GM12878 (cell line): ENCODE results near the gene GJC3. TPM values are rescaled to one million over a fixed set of nuclear protein-coding genes. Genes with fewer than 3 reads are reported as not detected.

Experiments used
- ATAC-seq: fragments of 200-7000 bp; cut with Tn5 transposase; 3 replicates; pipeline ENCODE4 v1.9.1; 2020; ENCODE audit warnings: mild to moderate bottlenecking, moderate library complexity
- BruUV-seq: library from RNA; stranded (reverse); fragments of 400-500 nt; replicated peaks from 2 replicates; lab custom pipeline; 2021; lab: Mats Ljungman, UMichigan
- CTCF ChIA-PET: fragments of 300-600 bp; sonication (Branson Sonifier 250); formaldehyde crosslinking; extraction: SDS; loops from one replicate; lab custom pipeline; 2021; ENCODE audit warnings: inconsistent platforms; lab: Yijun Ruan, JAX
- POLR2A ChIA-PET: fragments of 350-600 bp; formaldehyde crosslinking; extraction: SDS; loops from one replicate; lab custom pipeline; 2021; ENCODE audit warnings: inconsistent platforms; lab: Charles Lee
- RAD21 ChIA-PET: fragments of 300-600 bp; sonication (Branson Sonifier 250); formaldehyde crosslinking; loops from one replicate; lab custom pipeline; 2023; ENCODE audit warnings: antibody characterized with exemption; ENCODE audit not compliant: unreplicated experiment; lab: Charles Lee
- SMC1A ChIA-PET: fragments of 300-600 bp; sonication (Branson Sonifier 250); formaldehyde crosslinking; loops from one replicate; lab custom pipeline; 2023; ENCODE audit not compliant: unreplicated experiment, uncharacterized antibody; lab: Charles Lee
- DNase-seq: peaks from one replicate; pipeline ENCODE4 v3.0.0-alpha.2; 2011; ENCODE audit warnings: low read depth, low spot score
- FAIRE-seq: peaks from 3 replicates; lab custom pipeline; 2011; peaks lifted over from hg19 to GRCh38; lab: Jason Lieb, UNC
- H2AFZ ChIP-seq: 2 replicates; pipeline ENCODE4 v1.6.0; 2011; ENCODE audit warnings: low read depth, low read length, control low read depth; ENCODE audit not compliant: control insufficient read depth
- H3K27ac ChIP-seq: 2 replicates; pipeline ENCODE4 v1.5.1; 2011; ENCODE audit warnings: control low read depth; ENCODE audit not compliant: control insufficient read depth, insufficient read depth
- H3K27me3 ChIP-seq, 2 experiments: replicated peaks in 1 of 2; 2 replicates each; pipeline versions ENCODE4 v1.6.0 to v1.6.1; 2011; ENCODE audit warnings: low read length in 1 of 2; ENCODE audit not compliant: control insufficient read depth in 2 of 2, insufficient read depth in 2 of 2
- H3K36me3 ChIP-seq, 2 experiments: 2 replicates each; pipeline ENCODE4 v1.5.1; 2011; ENCODE audit warnings: low read length in 1 of 2; ENCODE audit not compliant: control insufficient read depth in 2 of 2, insufficient read depth in 2 of 2
- H3K4me1 ChIP-seq: 2 replicates; pipeline ENCODE4 v1.6.1; 2011; ENCODE audit warnings: mild to moderate bottlenecking, low read length, moderate library complexity, mixed read lengths; ENCODE audit not compliant: control insufficient read depth, insufficient read depth
- H3K4me2 ChIP-seq: 2 replicates; pipeline ENCODE4 v1.6.0; 2011; ENCODE audit warnings: control low read depth; ENCODE audit not compliant: control insufficient read depth, insufficient read depth
- H3K4me3 ChIP-seq: fragments of 200-600 bp; sonication (generic); 2 replicates; pipeline ENCODE4 v1.5.1; 2016
- H3K79me2 ChIP-seq: 2 replicates; pipeline ENCODE4 v1.6.0; 2011; ENCODE audit warnings: low read length; ENCODE audit not compliant: control insufficient read depth, insufficient read depth
- H3K9ac ChIP-seq: 2 replicates; pipeline ENCODE4 v1.8.0; 2011; ENCODE audit warnings: low read length, control low read depth, mixed read lengths; ENCODE audit not compliant: control insufficient read depth, insufficient read depth
- H3K9me3 ChIP-seq: replicated peaks from 3 replicates; pipeline ENCODE4 v1.5.1; 2011; ENCODE audit warnings: mild to moderate bottlenecking, low read length; ENCODE audit not compliant: control insufficient read depth, insufficient read depth
- H4K20me1 ChIP-seq: 2 replicates; pipeline ENCODE4 v1.6.0; 2011; ENCODE audit not compliant: control insufficient read depth, insufficient read depth
- ASH2L ChIP-seq: fragments of 300-600, 200-600 bp; sonication (generic); IDR thresholded peaks from 2 replicates; pipeline ENCODE4 v1.6.1; 2017; ENCODE audit warnings: low read depth, mild to moderate bottlenecking, borderline replicate concordance
- ESRRA ChIP-seq: IDR thresholded peaks from 2 replicates; pipeline ENCODE4 v1.6.1; 2012; ENCODE audit warnings: mild to moderate bottlenecking, low read length, improper control_type of control experiment
- ETV6 ChIP-seq, 2 experiments: fragments of 450-650 bp in 1 of 2; IDR thresholded peaks in 1 of 2; conservative IDR thresholded peaks in 1 of 2; 2 replicates each; pipeline ENCODE4 v1.6.1; 2014; ENCODE audit warnings: antibody characterized with exemption in 1 of 2, borderline replicate concordance in 1 of 2, low read depth in 1 of 2, mild to moderate bottlenecking in 1 of 2, moderate library complexity in 1 of 2
- SIX5 ChIP-seq: IDR thresholded peaks from 2 replicates; pipeline ENCODE4 v1.6.1; 2011; ENCODE audit warnings: mild to moderate bottlenecking, low read depth, low read length, moderate library complexity; ENCODE audit not compliant: severe bottlenecking
- TARDBP ChIP-seq: IDR thresholded peaks from 2 replicates; pipeline ENCODE4 v1.6.1; 2016; ENCODE audit warnings: borderline replicate concordance
- TBL1XR1 ChIP-seq: IDR thresholded peaks from 2 replicates; pipeline ENCODE4 v1.6.1; 2012; ENCODE audit warnings: low read depth, low read length, improper control_type of control experiment
- ZNF207 ChIP-seq: fragments of 450-650 bp; IDR thresholded peaks from 2 replicates; pipeline ENCODE4 v1.6.1; 2014; ENCODE audit warnings: antibody characterized with exemption, mild to moderate bottlenecking, borderline replicate concordance
- ZNF384 ChIP-seq: IDR thresholded peaks from 2 replicates; pipeline ENCODE4 v1.6.1; 2012; ENCODE audit warnings: low read depth, mild to moderate bottlenecking, low read length, improper control_type of control experiment, borderline replicate concordance
- whole genome bisulfite sequencing: methylation state at CpG from one replicate; pipeline ENCODE4 v1.1.6; 2016; ENCODE audit warnings: low lambda C conversion rate; ENCODE audit not compliant: insufficient replicate concordance, insufficient coverage; ENCODE audit errors: missing lambda C conversion rate; 5-methylcytosine and 5-hydroxymethylcytosine counted together
- in situ Hi-C: fragments of 300-500 bp; cut with MboI; formaldehyde crosslinking; loops from 9 replicates; pipeline ENCODE4 v1.14.3; 2018; ENCODE audit warnings: mixed read lengths
- intact Hi-C: fragments of 100-400 bp; cut with micrococcal nuclease; formaldehyde crosslinking; loops from one replicate; pipeline ENCODE4 v1.14.2; 2022; ENCODE audit not compliant: unreplicated experiment
- polyA plus RNA-seq, 11 experiments: library from polyadenylated mRNA; depleted of rRNA in 4 of 11; unstranded in 6 of 11; stranded (reverse) in 5 of 11; fragments of >200 nt; fragmentation: Nextera tagmentation in 4 of 11; fragmentation: Illumina TruSeq in 1 of 11; extraction: Ambion mirVana in 4 of 11; extraction: Trizol in 1 of 11; gene quantifications; 1 replicate in 1 of 11; 2 replicates in 10 of 11; pipeline versions ENCODE4 v1.2.1 to v1.2.3, GENCODE V29; 2011 to 2016; ENCODE audit warnings: inconsistent platforms in 2 of 11, missing spikeins in 2 of 11, low read depth in 1 of 11
- total RNA-seq, 4 experiments: library from RNA; depleted of rRNA in 3 of 4; stranded (reverse); fragments of >200 nt in 3 of 4; fragmentation: Illumina TruSeq in 1 of 4; extraction: Trizol in 1 of 4; gene quantifications; 2 replicates each; pipeline versions ENCODE4 v1.2.1 to v1.2.3, GENCODE V29; 2013 to 2021
- TF ChIP-seq, protein P1 (sequence below): IDR thresholded peaks from 2 replicates; pipeline ENCODE4 v1.6.1; 2011; ENCODE audit warnings: low read depth, mild to moderate bottlenecking, low read length, moderate library complexity, borderline replicate concordance; ENCODE audit errors: extremely low read depth
- TF ChIP-seq, protein P2 (sequence below): fragments of 450-650 bp; IDR thresholded peaks from 2 replicates; pipeline ENCODE4 v1.6.1; 2017; ENCODE audit warnings: antibody characterized with exemption, mild to moderate bottlenecking, moderate library complexity
- TF ChIP-seq, protein P3 (sequence below): IDR thresholded peaks from 2 replicates; pipeline ENCODE4 v1.6.1; 2012; ENCODE audit warnings: improper control_type of control experiment, low read depth, low read length; ENCODE audit not compliant: insufficient replicate concordance
- TF ChIP-seq, protein P4 (sequence below): fragments of 450-650 bp; IDR thresholded peaks from 2 replicates; pipeline ENCODE4 v1.6.1; 2018; ENCODE audit warnings: mild to moderate bottlenecking, low read depth, moderate library complexity; ENCODE audit not compliant: partially characterized antibody

GJC3 gene
- total and polyA plus RNA-seq, 10 of the 15 experiments (the other 5 are each of a cell fraction or from before 2014, with no cell fraction given) = 0.06 to 0.18 (median 0.09) TPM; not detected in 6

DNA sequence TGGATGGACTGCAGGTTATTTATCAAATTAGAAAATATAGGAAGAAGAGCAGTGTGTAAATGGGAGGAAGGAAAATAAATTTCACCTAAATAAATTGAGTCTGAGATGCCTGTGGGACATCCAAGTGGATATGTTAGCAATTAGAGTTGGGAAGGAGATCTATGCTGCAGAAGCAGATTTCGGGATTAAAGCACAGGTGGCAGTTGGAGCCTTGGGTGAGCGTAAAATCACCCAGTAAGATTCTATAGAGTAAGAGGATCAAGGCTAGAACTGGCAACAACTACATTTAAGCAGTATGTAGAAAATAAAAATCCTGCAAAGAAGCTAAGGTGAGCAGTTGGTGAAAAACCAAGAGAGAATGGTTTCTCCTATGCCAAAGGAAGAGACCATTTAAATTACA, 18.4 kb downstream of the GJC3 start:
- POLR2A ChIA-PET = no interaction called here
- CTCF ChIA-PET = interaction anchor here (9.7 kb wide), 1 partner anchor 81 kb away, joined by 178 read pairs; no protein-coding TSS in a partner anchor
- WGBS = 97% methylated on average over 2 of the region's 2 CpGs
- no peaks in the 10 kb centered on the region for H3K27me3 ChIP-seq
- intact Hi-C loops = loop anchor here (5.0 to 10.0 kb wide), 3 partner anchors 66 to 221 kb away; partner anchors contain the start of genes AZGP1, COPS6 and ZNF3
- peaks cover 15% of the 10 kb centered on the region for H3K79me2 ChIP-seq
- no peak overlapping the region for H3K4me2 ChIP-seq
- no peaks in the 10 kb centered on the region for H3K4me1 ChIP-seq
- H3K36me3 ChIP-seq = peaks cover 4 to 10% of the 10 kb centered on the region in 2 experiments; a peak in 3 of 4 replicates
- no peak overlapping the region for H2AFZ ChIP-seq
- no peak overlapping the region for H3K4me3 ChIP-seq
- ATAC-seq (no peak), FAIRE-seq (no peak), DNase-seq (no peak)
- no TSS peak for BruUV-seq
- no peak overlapping the region for H3K9ac ChIP-seq
- SMC1A ChIA-PET = no interaction called here
- in situ Hi-C loops = no loop called here
- H4K20me1 ChIP-seq = no peaks in the 10 kb centered on the region
- no peak overlapping the region for H3K27ac ChIP-seq
- H3K9me3 ChIP-seq = no peaks in the 10 kb centered on the region
- RAD21 ChIA-PET = interaction anchor here (1.3 kb wide), 1 partner anchor 79 kb away, joined by 3 read pairs; no protein-coding TSS in a partner anchor
- TF ChIP-seq ZNF207 = no peak
- no peak for TF ChIP-seq ZNF384
- no peak for TF ChIP-seq ASH2L
- no peak for TF ChIP-seq ESRRA
- TF ChIP-seq ETV6 (conservative IDR thresholded peaks at IDR 0.05 in 1 of 2, IDR thresholded peaks at IDR 0.05 in 1 of 2; ENCODE audit: borderline replicate concordance in 1 of 2, low read depth in 1 of 2) = no peak
- TF ChIP-seq, protein P1, sequence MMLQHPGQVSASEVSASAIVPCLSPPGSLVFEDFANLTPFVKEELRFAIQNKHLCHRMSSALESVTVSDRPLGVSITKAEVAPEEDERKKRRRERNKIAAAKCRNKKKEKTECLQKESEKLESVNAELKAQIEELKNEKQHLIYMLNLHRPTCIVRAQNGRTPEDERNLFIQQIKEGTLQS = no peak
- TF ChIP-seq SIX5 = no peak
- TF ChIP-seq, protein P2, sequence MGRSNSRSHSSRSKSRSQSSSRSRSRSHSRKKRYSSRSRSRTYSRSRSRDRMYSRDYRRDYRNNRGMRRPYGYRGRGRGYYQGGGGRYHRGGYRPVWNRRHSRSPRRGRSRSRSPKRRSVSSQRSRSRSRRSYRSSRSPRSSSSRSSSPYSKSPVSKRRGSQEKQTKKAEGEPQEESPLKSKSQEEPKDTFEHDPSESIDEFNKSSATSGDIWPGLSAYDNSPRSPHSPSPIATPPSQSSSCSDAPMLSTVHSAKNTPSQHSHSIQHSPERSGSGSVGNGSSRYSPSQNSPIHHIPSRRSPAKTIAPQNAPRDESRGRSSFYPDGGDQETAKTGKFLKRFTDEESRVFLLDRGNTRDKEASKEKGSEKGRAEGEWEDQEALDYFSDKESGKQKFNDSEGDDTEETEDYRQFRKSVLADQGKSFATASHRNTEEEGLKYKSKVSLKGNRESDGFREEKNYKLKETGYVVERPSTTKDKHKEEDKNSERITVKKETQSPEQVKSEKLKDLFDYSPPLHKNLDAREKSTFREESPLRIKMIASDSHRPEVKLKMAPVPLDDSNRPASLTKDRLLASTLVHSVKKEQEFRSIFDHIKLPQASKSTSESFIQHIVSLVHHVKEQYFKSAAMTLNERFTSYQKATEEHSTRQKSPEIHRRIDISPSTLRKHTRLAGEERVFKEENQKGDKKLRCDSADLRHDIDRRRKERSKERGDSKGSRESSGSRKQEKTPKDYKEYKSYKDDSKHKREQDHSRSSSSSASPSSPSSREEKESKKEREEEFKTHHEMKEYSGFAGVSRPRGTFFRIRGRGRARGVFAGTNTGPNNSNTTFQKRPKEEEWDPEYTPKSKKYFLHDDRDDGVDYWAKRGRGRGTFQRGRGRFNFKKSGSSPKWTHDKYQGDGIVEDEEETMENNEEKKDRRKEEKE = no peak
- TF ChIP-seq, protein P3, sequence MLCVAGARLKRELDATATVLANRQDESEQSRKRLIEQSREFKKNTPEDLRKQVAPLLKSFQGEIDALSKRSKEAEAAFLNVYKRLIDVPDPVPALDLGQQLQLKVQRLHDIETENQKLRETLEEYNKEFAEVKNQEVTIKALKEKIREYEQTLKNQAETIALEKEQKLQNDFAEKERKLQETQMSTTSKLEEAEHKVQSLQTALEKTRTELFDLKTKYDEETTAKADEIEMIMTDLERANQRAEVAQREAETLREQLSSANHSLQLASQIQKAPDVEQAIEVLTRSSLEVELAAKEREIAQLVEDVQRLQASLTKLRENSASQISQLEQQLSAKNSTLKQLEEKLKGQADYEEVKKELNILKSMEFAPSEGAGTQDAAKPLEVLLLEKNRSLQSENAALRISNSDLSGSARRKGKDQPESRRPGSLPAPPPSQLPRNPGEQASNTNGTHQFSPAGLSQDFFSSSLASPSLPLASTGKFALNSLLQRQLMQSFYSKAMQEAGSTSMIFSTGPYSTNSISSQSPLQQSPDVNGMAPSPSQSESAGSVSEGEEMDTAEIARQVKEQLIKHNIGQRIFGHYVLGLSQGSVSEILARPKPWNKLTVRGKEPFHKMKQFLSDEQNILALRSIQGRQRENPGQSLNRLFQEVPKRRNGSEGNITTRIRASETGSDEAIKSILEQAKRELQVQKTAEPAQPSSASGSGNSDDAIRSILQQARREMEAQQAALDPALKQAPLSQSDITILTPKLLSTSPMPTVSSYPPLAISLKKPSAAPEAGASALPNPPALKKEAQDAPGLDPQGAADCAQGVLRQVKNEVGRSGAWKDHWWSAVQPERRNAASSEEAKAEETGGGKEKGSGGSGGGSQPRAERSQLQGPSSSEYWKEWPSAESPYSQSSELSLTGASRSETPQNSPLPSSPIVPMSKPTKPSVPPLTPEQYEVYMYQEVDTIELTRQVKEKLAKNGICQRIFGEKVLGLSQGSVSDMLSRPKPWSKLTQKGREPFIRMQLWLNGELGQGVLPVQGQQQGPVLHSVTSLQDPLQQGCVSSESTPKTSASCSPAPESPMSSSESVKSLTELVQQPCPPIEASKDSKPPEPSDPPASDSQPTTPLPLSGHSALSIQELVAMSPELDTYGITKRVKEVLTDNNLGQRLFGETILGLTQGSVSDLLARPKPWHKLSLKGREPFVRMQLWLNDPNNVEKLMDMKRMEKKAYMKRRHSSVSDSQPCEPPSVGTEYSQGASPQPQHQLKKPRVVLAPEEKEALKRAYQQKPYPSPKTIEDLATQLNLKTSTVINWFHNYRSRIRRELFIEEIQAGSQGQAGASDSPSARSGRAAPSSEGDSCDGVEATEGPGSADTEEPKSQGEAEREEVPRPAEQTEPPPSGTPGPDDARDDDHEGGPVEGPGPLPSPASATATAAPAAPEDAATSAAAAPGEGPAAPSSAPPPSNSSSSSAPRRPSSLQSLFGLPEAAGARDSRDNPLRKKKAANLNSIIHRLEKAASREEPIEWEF = no peak
- no peak for TF ChIP-seq TBL1XR1
- TF ChIP-seq, protein P4, sequence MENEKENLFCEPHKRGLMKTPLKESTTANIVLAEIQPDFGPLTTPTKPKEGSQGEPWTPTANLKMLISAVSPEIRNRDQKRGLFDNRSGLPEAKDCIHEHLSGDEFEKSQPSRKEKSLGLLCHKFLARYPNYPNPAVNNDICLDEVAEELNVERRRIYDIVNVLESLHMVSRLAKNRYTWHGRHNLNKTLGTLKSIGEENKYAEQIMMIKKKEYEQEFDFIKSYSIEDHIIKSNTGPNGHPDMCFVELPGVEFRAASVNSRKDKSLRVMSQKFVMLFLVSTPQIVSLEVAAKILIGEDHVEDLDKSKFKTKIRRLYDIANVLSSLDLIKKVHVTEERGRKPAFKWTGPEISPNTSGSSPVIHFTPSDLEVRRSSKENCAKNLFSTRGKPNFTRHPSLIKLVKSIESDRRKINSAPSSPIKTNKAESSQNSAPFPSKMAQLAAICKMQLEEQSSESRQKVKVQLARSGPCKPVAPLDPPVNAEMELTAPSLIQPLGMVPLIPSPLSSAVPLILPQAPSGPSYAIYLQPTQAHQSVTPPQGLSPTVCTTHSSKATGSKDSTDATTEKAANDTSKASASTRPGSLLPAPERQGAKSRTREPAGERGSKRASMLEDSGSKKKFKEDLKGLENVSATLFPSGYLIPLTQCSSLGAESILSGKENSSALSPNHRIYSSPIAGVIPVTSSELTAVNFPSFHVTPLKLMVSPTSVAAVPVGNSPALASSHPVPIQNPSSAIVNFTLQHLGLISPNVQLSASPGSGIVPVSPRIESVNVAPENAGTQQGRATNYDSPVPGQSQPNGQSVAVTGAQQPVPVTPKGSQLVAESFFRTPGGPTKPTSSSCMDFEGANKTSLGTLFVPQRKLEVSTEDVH = no peak
- TF ChIP-seq TARDBP = no peak
